ENCODE data around the gene CAND2.
"Not testable (repeated sequence)": the region's sequence is repeated elsewhere in the genome, so short reads cannot be mapped to it uniquely, and the experiment has no call there.

CAND2 gene

GRCh38 chr3:12866836-12867235 is 70.4 kb downstream of the CAND2 start:
- no peak for DNase-seq

GRCh38 chr3:12868039-12869034 is 71.9 kb downstream of the CAND2 start:
- DNase-seq = peak; percentile 84

GRCh38 chr3:12869035-12869621 is 72.6 kb downstream of the CAND2 start:
- DNase-seq = peak; percentile 36

DNA sequence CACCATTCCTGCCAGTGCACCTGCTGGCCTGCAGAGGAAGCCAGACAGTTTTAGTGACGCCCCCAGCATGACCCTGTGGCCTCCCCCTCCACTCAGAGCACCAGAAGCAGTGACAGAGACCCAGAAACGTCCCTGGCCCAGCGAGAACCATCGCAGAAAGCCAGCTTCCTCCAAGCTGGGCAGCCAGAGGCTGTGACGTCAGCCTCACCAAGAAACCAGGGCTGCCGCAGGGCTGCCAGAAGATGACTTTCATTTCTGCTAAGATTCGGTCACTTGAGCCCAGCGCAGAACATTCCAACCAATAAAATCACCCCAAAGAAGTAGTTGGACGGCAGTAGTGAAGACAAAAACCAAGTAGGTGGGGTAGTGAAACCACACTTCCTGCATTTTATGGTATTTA is 74.5 kb downstream of the CAND2 start:
- no peak for DNase-seq

GRCh38 chr3:12871404-12871983 is 75.0 kb downstream of the CAND2 start:
- no peak for DNase-seq

DNA sequence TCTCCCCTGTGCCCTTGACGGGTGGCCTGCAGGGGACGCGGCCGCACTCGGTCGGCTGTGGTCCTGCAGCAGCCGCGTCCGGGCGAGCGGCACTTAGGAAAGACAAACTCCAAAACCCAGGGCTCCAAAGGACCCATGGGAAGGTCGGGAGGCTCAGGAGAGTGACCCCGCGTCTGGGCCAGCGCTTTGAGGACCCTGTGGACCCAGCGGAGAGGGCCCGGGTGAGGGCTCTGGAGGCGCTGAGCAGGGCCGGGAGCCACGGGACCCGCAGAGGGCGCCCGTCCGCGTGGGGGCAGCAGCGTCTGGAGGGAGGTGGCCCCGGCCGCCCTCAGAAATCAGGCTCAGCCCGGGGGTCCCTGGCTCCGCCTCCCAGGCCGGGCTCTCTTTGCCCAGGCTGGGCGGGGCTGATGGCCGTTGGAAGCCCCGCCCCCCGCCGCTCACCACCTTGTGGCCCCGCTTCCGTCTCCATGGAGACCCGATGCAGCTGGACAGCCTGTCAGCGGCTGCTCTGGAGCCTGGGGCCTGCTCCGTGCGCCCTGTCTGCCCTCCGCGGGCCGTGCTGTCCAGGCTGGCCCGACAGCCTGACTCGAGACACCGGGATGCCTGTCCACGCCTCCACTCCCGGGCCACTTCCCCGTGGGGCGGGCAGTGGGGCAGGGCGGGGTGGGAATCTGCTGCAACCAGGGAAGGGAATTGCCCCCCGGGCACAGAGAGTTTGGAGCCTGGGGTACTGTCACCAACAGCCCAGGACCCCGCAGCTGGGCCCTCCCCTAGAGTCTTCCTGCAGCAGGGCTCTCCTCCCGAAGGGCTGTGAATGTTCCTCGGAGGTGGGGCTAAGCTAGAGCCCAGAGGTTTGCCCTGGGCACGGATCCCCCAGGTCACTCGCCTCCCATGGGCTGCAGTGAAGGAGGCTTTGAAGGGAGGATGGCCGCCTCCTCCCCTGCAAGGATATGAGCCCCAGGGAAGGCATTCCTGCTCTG is 79.7 kb downstream of the CAND2 start:
- DNase-seq = no peak

DNA sequence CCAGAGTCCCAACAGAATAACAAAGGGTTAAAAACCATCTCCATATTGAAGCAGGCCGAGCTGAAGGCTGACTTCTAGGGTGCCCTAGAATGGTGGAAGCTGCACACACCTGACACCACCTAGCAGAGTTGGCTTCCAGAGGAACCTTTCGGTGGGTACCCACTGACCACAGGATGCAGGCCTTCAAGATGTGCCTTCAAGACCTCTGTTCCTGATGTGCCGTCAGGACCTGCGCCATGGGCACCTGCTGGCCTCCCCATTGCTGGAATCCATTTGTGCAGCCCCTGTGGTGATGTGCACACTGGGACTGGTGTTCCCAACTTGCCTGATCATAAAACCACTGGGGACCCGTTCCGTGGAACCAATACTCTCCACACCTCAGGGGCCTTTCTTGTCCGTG is 80.6 kb downstream of the CAND2 start:
- no peak for DNase-seq

- no peak for DNase-seq
Observed at GRCh38 chr3:12878141-12878574, 81.7 kb downstream of the CAND2 start.

DNA sequence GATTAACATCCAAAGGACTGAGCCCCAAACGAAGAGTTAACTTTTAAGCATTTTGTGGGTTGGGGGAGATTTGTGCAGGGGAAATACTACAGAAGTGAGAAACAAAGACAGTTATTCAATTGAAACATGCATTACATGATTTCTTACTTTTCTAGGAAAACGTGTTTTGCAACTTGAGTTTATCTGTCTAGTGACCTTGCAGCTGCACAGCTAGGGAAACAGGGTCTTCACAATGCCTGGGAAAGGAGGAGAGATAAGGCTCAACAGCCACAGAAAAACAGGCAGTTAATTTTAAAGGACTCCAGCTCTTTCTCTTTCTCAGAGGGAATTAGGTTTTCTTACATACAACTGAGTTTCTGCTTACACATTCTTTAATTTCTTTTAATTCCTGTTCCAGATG is 82.3 kb downstream of the CAND2 start:
- DNase-seq = not testable (repeated sequence)

DNA sequence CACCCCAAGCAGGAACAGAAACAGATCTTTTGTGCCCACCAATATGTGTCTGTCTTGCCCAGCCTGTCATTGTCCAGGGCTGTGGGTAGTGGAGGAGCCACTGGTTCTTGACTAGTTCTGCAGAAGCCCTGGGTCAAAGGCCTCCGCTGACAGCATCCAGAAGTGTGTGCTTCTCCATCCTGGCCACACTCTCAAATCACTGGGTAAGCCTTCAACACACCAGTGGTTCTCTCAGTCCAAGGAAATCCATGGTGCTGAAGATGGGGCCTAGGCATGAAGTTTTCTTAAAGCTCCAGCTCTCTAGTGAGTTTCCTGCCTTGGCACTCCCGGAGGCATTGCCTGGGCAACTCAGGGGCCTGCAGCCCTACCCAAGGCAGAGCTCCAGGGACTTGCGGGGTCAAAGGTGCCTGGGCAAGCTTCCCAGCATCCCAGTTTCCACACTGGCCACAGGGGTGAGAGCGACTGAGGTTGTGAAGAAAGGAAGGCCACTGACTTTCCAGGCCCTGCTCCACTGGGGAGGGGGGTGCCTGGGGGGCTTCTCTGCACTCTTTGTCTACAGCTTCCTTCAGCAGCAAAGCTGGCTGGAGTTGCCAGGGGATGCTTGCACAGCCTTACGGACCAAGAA is 82.8 kb downstream of the CAND2 start:
- no peak for DNase-seq

GRCh38 chr3:12881858-12882257 is 85.4 kb downstream of the CAND2 start:
- DNase-seq = not testable (repeated sequence)

GRCh38 chr3:12882336-12883310 is 86.1 kb downstream of the CAND2 start:
- no peak for DNase-seq

GRCh38 chr3:12884186-12884680 is 87.8 kb downstream of the CAND2 start:
- no peak for DNase-seq
